ENCODE measurements around the gene SCUBE3.

Gene SCUBE3

GRCh38 chr6:35273822-35274559 is 60.2 kb downstream of the SCUBE3 start:
- H3K79me2 ChIP-seq (ENCODE audit: insufficient read depth, low read length), result no peaks in the 10 kb centered on the region
- H2AFZ ChIP-seq (ENCODE audit: low read length), result no peak overlapping the region
- TF ChIP-seq EZH2phosphoT487 (IDR thresholded peaks at IDR 0.05; ENCODE audit: borderline replicate concordance), result no peak
- TF ChIP-seq CTCF (conservative IDR thresholded peaks at IDR 0.05; ENCODE audit: low read length), result no peak
- no peaks in the 10 kb centered on the region for H3K27me3 ChIP-seq (ENCODE audit: insufficient read depth, low read length, poor library complexity, severe bottlenecking)
- no peak overlapping the region for H3K4me3 ChIP-seq (ENCODE audit: low read length, poor library complexity, severe bottlenecking)
- no peak overlapping the region for H3K9ac ChIP-seq (ENCODE audit: low read depth, low read length, poor library complexity, severe bottlenecking)
- no peaks in the 10 kb centered on the region for H3F3A ChIP-seq (ENCODE audit: low read depth)
- no peaks in the 10 kb centered on the region for H3K9me2 ChIP-seq (replicated peaks; ENCODE audit: low read depth, low read length)
- H4K20me1 ChIP-seq (ENCODE audit: insufficient read depth, low read length, poor library complexity, severe bottlenecking), result no peaks in the 10 kb centered on the region
- H3K9me3 ChIP-seq (ENCODE audit: insufficient read depth, low read depth, low read length), result no peaks in the 10 kb centered on the region
- H3K36me3 ChIP-seq (ENCODE audit: insufficient read depth, low read length), result no peaks in the 10 kb centered on the region
- no peaks in the 10 kb centered on the region for H3K4me1 ChIP-seq (ENCODE audit: insufficient read depth, low read length, poor library complexity, severe bottlenecking)
- no peak overlapping the region for H3K4me2 ChIP-seq (ENCODE audit: low read depth, low read length, poor library complexity, severe bottlenecking)

- Histone ChIP-seq H3K9ac (ENCODE audit: low read depth, low read length, poor library complexity, severe bottlenecking) (no peak overlapping the region), H3K79me2 (ENCODE audit: insufficient read depth, low read length) (no peaks in the 10 kb centered on the region), H3K27me3 (ENCODE audit: insufficient read depth, low read length, poor library complexity, severe bottlenecking) (no peaks in the 10 kb centered on the region), H3K4me2 (ENCODE audit: low read depth, low read length, poor library complexity, severe bottlenecking) (no peak overlapping the region), H3K4me3 (ENCODE audit: low read length, poor library complexity, severe bottlenecking) (no peak overlapping the region), H3K9me3 (ENCODE audit: insufficient read depth, low read depth, low read length) (no peaks in the 10 kb centered on the region), H3F3A (ENCODE audit: low read depth) (no peaks in the 10 kb centered on the region), H3K36me3 (ENCODE audit: insufficient read depth, low read length) (no peaks in the 10 kb centered on the region), H3K4me1 (ENCODE audit: insufficient read depth, low read length, poor library complexity, severe bottlenecking) (no peaks in the 10 kb centered on the region), H3K9me2 (replicated peaks; ENCODE audit: low read depth, low read length) (no peaks in the 10 kb centered on the region), H4K20me1 (ENCODE audit: insufficient read depth, low read length, poor library complexity, severe bottlenecking) (no peaks in the 10 kb centered on the region), H2AFZ (ENCODE audit: low read length) (no peak overlapping the region)
- TF ChIP-seq EZH2phosphoT487 (IDR thresholded peaks at IDR 0.05; ENCODE audit: borderline replicate concordance) (no peak), CTCF (conservative IDR thresholded peaks at IDR 0.05; ENCODE audit: low read length) (no peak)
Observed at GRCh38 chr6:35275744-35276260, 62.0 kb downstream of the SCUBE3 start.

GRCh38 chr6:35278708-35279107 is 65.0 kb downstream of the SCUBE3 start:
- TF ChIP-seq CTCF (conservative IDR thresholded peaks at IDR 0.05; ENCODE audit: low read length) (no peak), EZH2phosphoT487 (IDR thresholded peaks at IDR 0.05; ENCODE audit: borderline replicate concordance) (no peak)
- H2AFZ ChIP-seq (ENCODE audit: low read length), result no peak overlapping the region
- H3F3A ChIP-seq (ENCODE audit: low read depth), result no peaks in the 10 kb centered on the region
- no peaks in the 10 kb centered on the region for H3K4me1 ChIP-seq (ENCODE audit: insufficient read depth, low read length, poor library complexity, severe bottlenecking)
- no peaks in the 10 kb centered on the region for H3K27me3 ChIP-seq (ENCODE audit: insufficient read depth, low read length, poor library complexity, severe bottlenecking)
- no peaks in the 10 kb centered on the region for H4K20me1 ChIP-seq (ENCODE audit: insufficient read depth, low read length, poor library complexity, severe bottlenecking)
- H3K4me2 ChIP-seq (ENCODE audit: low read depth, low read length, poor library complexity, severe bottlenecking), result no peak overlapping the region
- H3K9ac ChIP-seq (ENCODE audit: low read depth, low read length, poor library complexity, severe bottlenecking), result no peak overlapping the region
- no peaks in the 10 kb centered on the region; the same call in 1 of the 2 replicates for H3K36me3 ChIP-seq (ENCODE audit: insufficient read depth, low read length)
- no peaks in the 10 kb centered on the region for H3K79me2 ChIP-seq (ENCODE audit: insufficient read depth, low read length)
- H3K4me3 ChIP-seq (ENCODE audit: low read length, poor library complexity, severe bottlenecking), result no peak overlapping the region
- H3K9me3 ChIP-seq (ENCODE audit: insufficient read depth, low read depth, low read length), result no peaks in the 10 kb centered on the region
- H3K9me2 ChIP-seq (replicated peaks; ENCODE audit: low read depth, low read length), result no peaks in the 10 kb centered on the region
